CD1c-positive myeloid dendritic cell (primary cell): ENCODE data around the gene RCN1.
"Not testable (repeated sequence)": the region's sequence is repeated elsewhere in the genome, so short reads cannot be mapped to it uniquely, and the experiment has no call there.

ENCODE experiments used
- DNase-seq: peaks from one replicate; pipeline ENCODE4 v3.0.0-alpha.2; 2016; ENCODE audit errors: extremely low spot score

Gene RCN1

DNA sequence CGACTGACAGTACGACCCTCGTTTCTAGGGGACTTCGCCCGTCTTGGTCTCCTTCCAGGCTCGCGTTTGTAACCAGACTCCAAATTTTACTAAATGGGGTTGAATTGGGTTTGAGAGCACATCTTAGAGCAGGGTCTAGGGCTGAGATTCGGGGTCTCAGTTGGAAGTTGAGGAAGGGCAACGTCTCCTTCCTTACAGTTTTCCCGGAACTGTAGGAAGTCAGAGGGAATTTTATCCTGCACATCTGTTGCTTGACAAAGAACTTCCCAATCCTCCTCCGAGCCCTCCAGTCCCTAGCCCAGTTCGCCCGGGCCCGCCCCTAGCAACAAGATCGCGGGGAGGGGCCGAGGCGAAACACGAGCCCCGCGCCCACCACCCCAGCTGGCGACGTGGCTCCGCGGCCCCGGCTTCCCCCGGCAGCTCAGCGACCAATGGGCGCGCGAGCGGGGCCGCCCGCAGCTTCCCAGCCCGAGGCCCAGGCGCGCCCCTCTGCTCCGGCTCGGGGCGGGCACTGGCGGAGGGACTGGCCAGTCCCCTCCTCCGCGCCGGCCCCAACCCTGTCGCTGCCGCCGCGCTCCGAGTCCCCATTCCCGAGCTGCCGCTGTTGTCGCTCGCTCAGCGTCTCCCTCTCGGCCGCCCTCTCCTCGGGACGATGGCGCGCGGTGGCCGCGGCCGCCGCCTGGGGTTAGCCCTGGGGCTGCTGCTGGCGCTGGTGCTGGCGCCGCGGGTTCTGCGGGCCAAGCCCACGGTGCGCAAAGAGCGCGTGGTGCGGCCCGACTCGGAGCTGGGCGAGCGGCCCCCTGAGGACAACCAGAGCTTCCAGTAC lies at the start of gene RCN1:
Gene RCN1 (plus strand): TSS at position 530 of the 826 bp plus-strand sequence. CDS start 123 bp downstream, at position 653.
- DNase-seq: peak; percentile 68

DNA sequence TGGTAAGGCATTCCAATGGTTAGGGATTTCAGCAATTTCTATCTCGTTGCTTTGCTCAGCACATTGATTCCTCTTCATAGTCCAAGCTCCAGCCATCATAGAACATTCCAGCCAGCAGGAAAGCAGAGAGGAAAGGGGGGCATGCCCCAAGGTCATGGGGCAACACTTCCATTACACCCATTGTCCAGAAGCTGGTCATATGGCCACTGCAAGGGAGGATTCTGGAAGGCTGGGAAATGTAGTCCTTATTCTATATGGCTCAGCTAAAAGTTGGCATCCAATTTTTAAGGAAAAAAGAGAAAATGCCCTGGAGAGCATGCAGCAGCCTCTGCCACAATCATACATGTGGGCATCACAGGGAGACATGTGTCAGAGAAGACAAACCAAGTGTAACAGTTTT lies 47.1 kb upstream of the RCN1 start:
- no peak for DNase-seq

GRCh38 chr11:32044158-32044863 lies 46.6 kb upstream of the RCN1 start:
- DNase-seq: no peak

GRCh38 chr11:32045456-32045855 lies 45.4 kb upstream of the RCN1 start:
- no peak for DNase-seq

DNA sequence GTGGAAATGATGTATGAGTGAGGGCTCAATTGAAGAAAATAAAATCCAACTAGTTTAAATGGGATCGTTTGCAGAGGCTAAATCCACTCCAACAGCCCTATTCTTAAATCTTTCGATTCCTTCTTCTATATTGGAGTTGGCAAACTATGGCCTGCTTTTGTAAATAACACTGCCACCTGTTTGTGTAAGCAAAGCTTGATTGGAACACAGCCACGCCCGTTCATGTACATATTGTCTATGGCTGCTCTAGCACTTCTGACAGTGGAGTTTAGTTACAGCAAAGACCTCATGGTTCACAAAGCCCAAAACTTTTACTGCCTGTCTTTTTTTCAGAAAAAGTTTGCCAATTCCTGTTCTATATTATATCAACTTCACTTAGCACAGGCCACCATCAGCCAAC lies 40.6 kb upstream of the RCN1 start:
- DNase-seq: no peak

DNA sequence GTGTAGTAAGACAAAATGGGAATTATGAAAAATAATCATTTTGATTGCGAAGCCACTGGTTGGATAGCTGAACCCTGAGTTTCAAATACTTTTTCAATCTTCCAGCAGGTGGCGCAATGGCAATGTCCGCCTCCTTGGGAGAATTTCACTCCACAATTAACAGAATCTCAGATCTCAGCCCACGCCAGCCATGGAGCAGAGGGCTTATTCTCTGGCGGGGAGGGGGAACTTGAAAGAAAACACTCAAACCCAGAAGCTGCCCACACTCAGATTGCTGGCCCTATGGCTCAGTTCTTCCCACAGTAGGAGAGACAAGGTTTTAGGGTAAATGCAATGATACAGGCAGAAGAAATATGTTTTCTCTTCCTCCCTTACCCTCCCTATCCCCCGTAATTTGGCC lies 38.7 kb upstream of the RCN1 start:
- peak; percentile 78 for DNase-seq

- DNase-seq: no peak
Measured at GRCh38 chr11:32053151-32053888, 37.6 kb upstream of the RCN1 start.

DNA sequence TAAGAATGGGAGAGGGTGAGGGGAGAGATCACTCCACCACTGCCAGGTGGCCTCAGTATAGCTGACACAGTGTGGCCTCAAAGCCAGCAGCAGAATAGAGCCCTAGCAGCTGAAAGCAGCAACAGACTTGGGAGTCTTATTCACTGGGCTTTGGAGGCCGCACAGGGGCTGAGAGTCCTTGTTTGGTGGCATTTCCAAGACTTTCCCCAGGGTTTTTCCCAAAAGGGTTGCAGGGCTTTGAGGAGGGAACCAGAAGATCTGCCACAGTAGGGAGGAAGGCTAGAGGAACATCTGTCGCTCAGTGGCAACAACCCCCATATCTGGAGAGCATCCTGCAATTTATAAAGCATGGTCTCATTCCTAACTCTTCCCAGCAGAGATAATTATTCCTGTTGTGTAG lies 35.0 kb upstream of the RCN1 start:
- no peak for DNase-seq

DNA sequence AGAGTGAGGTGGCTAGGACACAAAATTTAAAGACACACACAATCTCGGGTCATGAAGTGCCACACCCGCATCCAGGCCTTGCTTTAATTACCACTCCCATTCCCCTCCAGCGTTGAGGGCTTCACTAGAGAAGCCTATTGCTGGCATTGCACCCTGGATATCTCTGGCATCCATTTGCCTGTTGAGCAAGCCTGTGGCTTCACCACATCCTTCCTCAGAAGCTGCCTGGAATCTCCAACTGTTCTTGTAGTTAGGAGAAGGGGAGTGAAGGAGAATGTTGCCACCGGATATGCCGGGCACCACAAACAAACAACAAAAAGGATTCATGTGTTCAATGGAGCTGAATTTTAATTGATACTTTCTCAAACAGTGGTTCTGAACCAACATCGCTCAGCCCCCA lies 34.4 kb upstream of the RCN1 start:
- DNase-seq: no peak

- no peak for DNase-seq
Measured at GRCh38 chr11:32059686-32060462, 31.0 kb upstream of the RCN1 start.

DNA sequence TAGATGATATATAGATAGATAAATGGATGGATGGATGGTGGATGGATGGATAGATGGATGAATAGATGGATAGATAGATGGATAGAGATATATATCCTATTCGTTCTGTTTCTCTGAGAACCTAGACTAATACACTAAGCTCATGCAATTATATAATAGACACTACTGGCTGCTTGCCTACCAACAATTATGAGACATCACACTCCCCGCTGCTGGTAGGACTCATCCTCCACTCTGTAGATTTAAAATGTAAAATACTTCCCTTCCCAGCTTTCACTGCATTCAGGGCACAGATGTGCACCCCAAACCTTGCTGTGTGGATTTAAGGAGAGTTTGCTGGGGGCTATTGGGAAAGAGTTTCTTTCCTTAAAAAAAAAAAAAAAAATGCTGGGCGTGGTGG lies 28.3 kb upstream of the RCN1 start:
- DNase-seq: no peak

DNA sequence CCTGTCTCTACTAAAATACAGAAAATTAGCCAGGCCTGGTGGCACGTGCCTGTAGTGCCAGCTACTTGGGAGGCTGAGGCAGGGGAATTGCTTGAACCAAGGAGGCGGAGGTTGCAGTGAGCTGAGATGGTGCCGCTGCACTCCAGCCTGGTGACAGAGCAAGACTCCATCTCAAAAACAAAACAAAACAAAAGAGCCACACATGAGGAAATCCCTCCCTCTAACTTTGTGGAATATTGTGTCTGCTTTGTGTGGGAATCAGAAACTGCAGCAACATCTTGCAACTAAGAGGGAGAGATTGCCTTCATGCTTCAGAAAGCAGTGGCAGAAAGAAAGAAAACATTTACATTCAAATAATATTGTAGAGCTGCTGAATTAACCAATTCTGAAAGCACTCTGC lies 27.8 kb upstream of the RCN1 start:
- not testable (repeated sequence) for DNase-seq

- DNase-seq: no peak
Measured at GRCh38 chr11:32065865-32066629, 24.8 kb upstream of the RCN1 start.

- no peak for DNase-seq
Measured at GRCh38 chr11:32068134-32068870, 22.6 kb upstream of the RCN1 start.

DNA sequence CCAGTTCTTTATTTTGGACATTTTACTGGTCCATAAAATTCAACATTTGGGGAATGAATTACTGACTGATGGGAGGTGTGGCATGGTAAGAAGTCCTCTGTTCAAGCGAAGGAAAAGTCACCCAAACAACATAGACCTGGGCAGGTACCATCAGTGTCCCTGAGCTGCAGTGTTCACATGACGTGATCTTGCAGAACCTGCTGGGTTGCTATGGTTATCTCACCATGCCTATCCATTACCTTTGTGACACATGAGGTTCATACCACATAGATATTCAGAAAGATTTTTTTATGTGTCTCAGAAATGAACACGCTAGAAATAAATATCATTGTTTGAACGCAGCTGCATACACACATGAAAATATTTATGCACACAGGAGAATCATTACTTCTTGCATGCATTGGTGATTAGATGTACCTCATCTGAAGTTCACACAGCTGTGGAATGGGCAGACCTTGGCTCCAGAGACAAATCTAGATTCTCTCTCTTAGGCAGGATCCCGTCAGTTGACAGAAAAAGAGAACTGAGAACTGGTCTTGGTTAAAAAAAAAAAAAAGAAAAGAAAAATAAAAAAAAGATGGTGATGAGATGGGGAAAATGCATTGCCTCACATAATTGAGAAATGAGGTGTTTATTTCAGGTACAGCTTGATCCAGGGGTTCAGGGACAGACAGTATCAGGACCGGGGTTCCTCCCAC lies 21.4 kb upstream of the RCN1 start:
- no peak for DNase-seq

GRCh38 chr11:32070692-32071091 lies 20.2 kb upstream of the RCN1 start:
- no peak for DNase-seq

DNA sequence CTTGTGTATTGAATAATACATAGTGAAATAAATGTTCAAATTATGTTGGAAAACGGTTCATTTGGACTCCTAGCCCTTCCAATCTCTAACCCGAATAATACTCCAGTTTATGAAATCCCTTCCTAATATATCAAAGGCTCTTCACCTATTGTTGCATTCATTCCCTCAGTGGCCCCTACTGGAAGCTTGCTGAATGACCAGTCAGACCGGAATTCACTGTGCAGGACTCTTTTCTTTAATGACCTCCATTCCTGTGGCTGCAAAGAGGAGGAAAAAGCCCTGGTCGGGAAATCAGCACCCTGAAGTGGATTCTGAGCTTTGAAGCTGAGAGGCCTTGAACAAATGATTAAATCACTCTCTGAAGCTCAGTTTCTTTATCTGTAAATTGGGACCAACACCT lies 19.1 kb upstream of the RCN1 start:
- no peak for DNase-seq

DNA sequence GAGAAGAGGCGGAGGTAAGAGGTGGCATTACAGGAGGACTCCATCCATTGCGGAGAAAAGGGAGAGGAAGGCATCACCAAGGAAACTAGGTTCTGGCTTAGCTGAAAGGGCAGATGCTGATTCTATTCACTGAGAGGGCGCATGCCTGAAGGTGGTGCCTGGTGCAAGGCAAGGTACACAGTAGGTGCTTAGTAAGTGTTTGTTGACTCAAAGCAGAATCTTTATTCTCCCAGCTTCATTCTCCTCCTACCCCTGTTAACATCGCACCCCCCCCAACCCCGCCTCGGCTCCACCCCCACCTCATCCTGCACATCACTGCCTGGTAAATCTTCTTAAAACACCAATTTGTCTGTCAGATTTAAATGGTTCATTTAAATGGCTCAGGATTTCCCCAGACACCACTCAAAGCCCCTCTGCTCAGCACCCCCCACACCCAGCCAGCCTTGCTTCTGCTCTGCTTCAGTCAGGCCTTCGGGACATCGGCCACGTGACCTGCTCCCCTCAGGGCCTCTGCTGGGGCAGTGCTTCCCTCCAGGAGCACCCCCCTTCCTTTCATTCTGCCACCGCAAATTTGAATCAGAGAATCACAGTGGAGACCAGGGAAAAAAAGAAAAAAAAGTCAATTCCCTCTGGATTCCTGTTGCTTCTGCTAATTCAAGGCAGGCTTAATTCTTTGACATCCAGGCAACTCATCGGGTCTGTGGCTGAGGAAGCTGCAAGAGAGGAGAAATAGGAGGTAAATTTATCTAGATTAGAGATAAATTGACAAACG lies 17.8 kb upstream of the RCN1 start:
- DNase-seq: no peak

- no peak for DNase-seq
Measured at GRCh38 chr11:32073644-32074026, 17.2 kb upstream of the RCN1 start.
